ENCODE results near the gene WWOX. TPM values are rescaled to one million over a fixed set of nuclear protein-coding genes. Genes with fewer than 3 reads are reported as not detected.

WWOX gene
- total and polyA plus RNA-seq, 2 donors (not counting 1 experiment from before 2014, with no cell fraction given): 10.5 to 42.3 TPM

DNA sequence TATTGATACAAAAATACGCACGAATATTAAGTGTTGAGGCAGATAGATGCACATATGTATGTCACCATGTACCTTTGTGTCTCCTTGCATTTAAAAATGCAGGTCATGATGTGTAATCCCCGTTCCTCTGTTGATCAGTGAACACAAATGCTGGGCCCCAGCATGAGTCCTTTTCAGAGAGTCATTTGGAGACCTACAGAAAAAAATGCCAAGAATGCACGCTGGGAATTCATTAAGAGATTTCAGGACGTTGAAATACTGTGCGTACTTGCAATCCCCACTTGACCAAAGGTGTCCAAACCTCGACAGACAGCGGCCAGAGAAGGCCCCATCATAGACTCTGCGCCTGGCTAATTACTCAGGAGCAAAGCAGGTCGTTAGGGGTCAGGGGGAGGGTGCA is 1005.1 kb downstream of the WWOX start:
- intact Hi-C loops (cut with micrococcal nuclease): no loop called here
- WGBS (ENCODE audit: insufficient coverage): 90% methylated on average over 10 of the region's 10 CpGs
- Histone ChIP-seq H3K4me1 (ENCODE audit: control insufficient read depth in 2 of 2, insufficient read depth in 2 of 2, low read length in 2 of 2) (peaks cover 0 to 3% of the 10 kb centered on the region in 2 donors), H3K9ac (ENCODE audit: low read length) (no peak overlapping the region), H3K27me3 (replicated peaks in 1 of 4; ENCODE audit: control extremely low read depth in 1 of 4, control insufficient read depth in 3 of 4, insufficient read depth in 4 of 4, low read length in 3 of 4) (no peaks in the 10 kb centered on the region), H3K9me3 (ENCODE audit: control extremely low read depth in 1 of 3, control insufficient read depth in 2 of 3, insufficient read depth in 1 of 3, low read length in 2 of 3) (no peaks in the 10 kb centered on the region), H3K27ac (ENCODE audit: low read length in 2 of 2) (no peak overlapping the region), H3K36me3 (replicated peaks in 1 of 2; ENCODE audit: control extremely low read depth in 1 of 2, control insufficient read depth in 1 of 2, extremely low read depth in 1 of 2, insufficient read depth in 2 of 2, low read length in 1 of 2) (no peaks in the 10 kb centered on the region), H4K20me1 (ENCODE audit: control insufficient read depth, insufficient read depth, low read length, poor library complexity, severe bottlenecking) (no peaks in the 10 kb centered on the region), H3K4me3 (ENCODE audit: control extremely low read depth in 1 of 5, extremely low read depth in 1 of 5, insufficient read depth in 1 of 5, low read depth in 2 of 5, low read length in 4 of 5) (no peak overlapping the region), H2AFZ (ENCODE audit: insufficient read depth, low read depth, low read length, poor library complexity, severe bottlenecking) (no peak overlapping the region), H3K79me2 (ENCODE audit: control insufficient read depth, insufficient read depth, low read length) (no peaks in the 10 kb centered on the region), H3K4me2 (replicated peaks; ENCODE audit: low read depth, low read length, poor library complexity, severe bottlenecking) (no peak overlapping the region)
- Mint-ChIP-seq H3K4me3 (no peak overlapping the region), H3K4me1 (peaks cover 3% of the 10 kb centered on the region), H3K9me3 (ENCODE audit: insufficient read depth) (no peaks in the 10 kb centered on the region), H3K27me3 (peaks cover 3% of the 10 kb centered on the region), H3K27ac (no peak overlapping the region)
- ChIA-PET CTCF (no interaction called here), POLR2A (no interaction called here)
- TF ChIP-seq, protein P1, sequence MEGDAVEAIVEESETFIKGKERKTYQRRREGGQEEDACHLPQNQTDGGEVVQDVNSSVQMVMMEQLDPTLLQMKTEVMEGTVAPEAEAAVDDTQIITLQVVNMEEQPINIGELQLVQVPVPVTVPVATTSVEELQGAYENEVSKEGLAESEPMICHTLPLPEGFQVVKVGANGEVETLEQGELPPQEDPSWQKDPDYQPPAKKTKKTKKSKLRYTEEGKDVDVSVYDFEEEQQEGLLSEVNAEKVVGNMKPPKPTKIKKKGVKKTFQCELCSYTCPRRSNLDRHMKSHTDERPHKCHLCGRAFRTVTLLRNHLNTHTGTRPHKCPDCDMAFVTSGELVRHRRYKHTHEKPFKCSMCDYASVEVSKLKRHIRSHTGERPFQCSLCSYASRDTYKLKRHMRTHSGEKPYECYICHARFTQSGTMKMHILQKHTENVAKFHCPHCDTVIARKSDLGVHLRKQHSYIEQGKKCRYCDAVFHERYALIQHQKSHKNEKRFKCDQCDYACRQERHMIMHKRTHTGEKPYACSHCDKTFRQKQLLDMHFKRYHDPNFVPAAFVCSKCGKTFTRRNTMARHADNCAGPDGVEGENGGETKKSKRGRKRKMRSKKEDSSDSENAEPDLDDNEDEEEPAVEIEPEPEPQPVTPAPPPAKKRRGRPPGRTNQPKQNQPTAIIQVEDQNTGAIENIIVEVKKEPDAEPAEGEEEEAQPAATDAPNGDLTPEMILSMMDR (IDR thresholded peaks at IDR 0.05): no peak
- TF ChIP-seq EZH2 (IDR thresholded peaks at IDR 0.05; ENCODE audit: borderline replicate concordance, insufficient read depth, low read depth, low read length, poor library complexity, severe bottlenecking): no peak
- DNase-seq: no peak
- no peak for ATAC-seq (ENCODE audit: low read depth)

- H3K4me1 ChIP-seq (ENCODE audit: control insufficient read depth in 2 of 2, insufficient read depth in 2 of 2, low read length in 2 of 2): no peaks in the 10 kb centered on the region
- CTCF ChIA-PET: no interaction called here
- no peaks in the 10 kb centered on the region for H3K79me2 ChIP-seq (ENCODE audit: control insufficient read depth, insufficient read depth, low read length)
- no peak overlapping the region for H3K27ac Mint-ChIP-seq
- no peaks in the 10 kb centered on the region for H3K36me3 ChIP-seq (replicated peaks in 1 of 2; ENCODE audit: control extremely low read depth in 1 of 2, control insufficient read depth in 1 of 2, extremely low read depth in 1 of 2, insufficient read depth in 2 of 2, low read length in 1 of 2)
- no peaks in the 10 kb centered on the region for H3K9me3 ChIP-seq (ENCODE audit: control extremely low read depth in 1 of 3, control insufficient read depth in 2 of 3, insufficient read depth in 1 of 3, low read length in 2 of 3)
- ATAC-seq (ENCODE audit: low read depth) (no peak), DNase-seq (no peak)
- 96% methylated on average over 2 of the region's 7 CpGs for WGBS (ENCODE audit: insufficient coverage)
- no peak overlapping the region for H3K4me2 ChIP-seq (replicated peaks; ENCODE audit: low read depth, low read length, poor library complexity, severe bottlenecking)
- H3K4me3 ChIP-seq (ENCODE audit: control extremely low read depth in 1 of 5, extremely low read depth in 1 of 5, insufficient read depth in 1 of 5, low read depth in 2 of 5, low read length in 4 of 5): no peak overlapping the region
- no peak overlapping the region for H3K27ac ChIP-seq (ENCODE audit: low read length in 2 of 2)
- POLR2A ChIA-PET: no interaction called here
- H3K9me3 Mint-ChIP-seq (ENCODE audit: insufficient read depth): no peaks in the 10 kb centered on the region
- intact Hi-C loops (cut with micrococcal nuclease): no loop called here
- TF ChIP-seq, protein P1 (IDR thresholded peaks at IDR 0.05): no peak
- TF ChIP-seq EZH2 (IDR thresholded peaks at IDR 0.05; ENCODE audit: borderline replicate concordance, insufficient read depth, low read depth, low read length, poor library complexity, severe bottlenecking): no peak
- H3K9ac ChIP-seq (ENCODE audit: low read length): no peak overlapping the region
- no peak overlapping the region for H3K4me3 Mint-ChIP-seq
- peaks cover 3% of the 10 kb centered on the region for H3K27me3 Mint-ChIP-seq
- no peak overlapping the region for H2AFZ ChIP-seq (ENCODE audit: insufficient read depth, low read depth, low read length, poor library complexity, severe bottlenecking)
- H3K4me1 Mint-ChIP-seq: no peaks in the 10 kb centered on the region
- H3K27me3 ChIP-seq (replicated peaks in 1 of 4; ENCODE audit: control extremely low read depth in 1 of 4, control insufficient read depth in 3 of 4, insufficient read depth in 4 of 4, low read length in 3 of 4): no peaks in the 10 kb centered on the region
- no peaks in the 10 kb centered on the region for H4K20me1 ChIP-seq (ENCODE audit: control insufficient read depth, insufficient read depth, low read length, poor library complexity, severe bottlenecking)
Observed at GRCh38 chr16:79107301-79107700, 1007.8 kb downstream of the WWOX start.
